GM18909 (cell line): ENCODE data around the gene PCSK6.
A peak's percentile ranks its signal among the peaks of the same experiment; 100 is the strongest.

Source experiments
- ATAC-seq: cut with Tn5 transposase; IDR thresholded peaks from one replicate; pipeline ENCODE4 v1.9.1; 2021; ENCODE audit warnings: mild to moderate bottlenecking; ENCODE audit not compliant: unreplicated experiment, poor library complexity

The PCSK6 gene

GRCh38 chr15:101523560-101523940 is 34.0 kb upstream of the PCSK6 start:
- no peak for ATAC-seq

GRCh38 chr15:101522621-101523559 is 33.4 kb upstream of the PCSK6 start:
- ATAC-seq: no peak

GRCh38 chr15:101522091-101522490 is 32.6 kb upstream of the PCSK6 start:
- no peak for ATAC-seq

- ATAC-seq: no peak
Observed at GRCh38 chr15:101521591-101521990, 32.1 kb upstream of the PCSK6 start.

GRCh38 chr15:101521069-101521468 is 31.6 kb upstream of the PCSK6 start:
- no peak for ATAC-seq

- no peak for ATAC-seq
Observed at GRCh38 chr15:101520395-101520794, 30.9 kb upstream of the PCSK6 start.

GRCh38 chr15:101517504-101517903 is 28.0 kb upstream of the PCSK6 start:
- no peak for ATAC-seq

GRCh38 chr15:101514318-101514717 is 24.8 kb upstream of the PCSK6 start:
- no peak for ATAC-seq

GRCh38 chr15:101511717-101512116 is 22.2 kb upstream of the PCSK6 start:
- no peak for ATAC-seq

- ATAC-seq: no peak
Observed at GRCh38 chr15:101510212-101511197, 21.0 kb upstream of the PCSK6 start.

GRCh38 chr15:101509279-101509678 is 19.8 kb upstream of the PCSK6 start:
- no peak for ATAC-seq

- ATAC-seq: no peak
Observed at GRCh38 chr15:101506491-101506890, 17.0 kb upstream of the PCSK6 start.

- no peak for ATAC-seq
Observed at GRCh38 chr15:101505610-101506337, 16.3 kb upstream of the PCSK6 start.

- ATAC-seq: no peak
Observed at GRCh38 chr15:101504866-101505609, 15.5 kb upstream of the PCSK6 start.

GRCh38 chr15:101504373-101504772 is 14.9 kb upstream of the PCSK6 start:
- ATAC-seq: no peak

GRCh38 chr15:101503296-101503599 is 13.7 kb upstream of the PCSK6 start:
- ATAC-seq: no peak

- ATAC-seq: no peak
Observed at GRCh38 chr15:101502572-101503295, 13.2 kb upstream of the PCSK6 start.

- ATAC-seq: peak; percentile 64
Observed at GRCh38 chr15:101501703-101502373, 12.3 kb upstream of the PCSK6 start.
